Activated CD4-positive, alpha-beta T cell treated with anti-CD3 and anti-CD28 coated beads, Interleukin-2, amount 10 ng/mL, durations not matched to agents 24 days and 14 days (primary cell): ENCODE data around the gene LGR6. TPM values are rescaled to one million over a fixed set of nuclear protein-coding genes. Genes with fewer than 3 reads are reported as not detected.
"Not testable (repeated sequence)": the region's sequence is repeated elsewhere in the genome, so short reads cannot be mapped to it uniquely, and the experiment has no call there.

Source experiments
- DNase-seq: peaks from one replicate; pipeline ENCODE4 v3.0.0; 2022
- H3K27ac Mint-ChIP-seq: one replicate; pipeline ENCODE4 v1.8.0; 2022; ENCODE audit warnings: mild to moderate bottlenecking, mixed read lengths
- H3K27me3 Mint-ChIP-seq: one replicate; pipeline ENCODE4 v1.8.0; 2022; ENCODE audit warnings: mixed read lengths
- H3K36me3 Mint-ChIP-seq: one replicate; pipeline ENCODE4 v1.8.0; 2022; ENCODE audit warnings: low read depth, mild to moderate bottlenecking, mixed read lengths
- H3K4me1 Mint-ChIP-seq: one replicate; pipeline ENCODE4 v1.8.0; 2021; ENCODE audit warnings: mixed read lengths
- H3K4me3 Mint-ChIP-seq: one replicate; pipeline ENCODE4 v1.8.0; 2022; ENCODE audit warnings: mild to moderate bottlenecking, moderate library complexity, mixed read lengths
- H3K9me3 Mint-ChIP-seq: one replicate; pipeline ENCODE4 v1.8.0; 2021; ENCODE audit warnings: mixed read lengths
- intact Hi-C: fragments of 100-400 bp; cut with micrococcal nuclease; formaldehyde crosslinking; loops from one replicate; pipeline ENCODE4 v1.15.1; 2023
- total RNA-seq: library from RNA; stranded (reverse); gene quantifications from 2 replicates; pipeline ENCODE4 v1.2.3, GENCODE V29; 2022

The LGR6 gene
- total RNA-seq, 1 donor from 2014 or later: not detected

DNA sequence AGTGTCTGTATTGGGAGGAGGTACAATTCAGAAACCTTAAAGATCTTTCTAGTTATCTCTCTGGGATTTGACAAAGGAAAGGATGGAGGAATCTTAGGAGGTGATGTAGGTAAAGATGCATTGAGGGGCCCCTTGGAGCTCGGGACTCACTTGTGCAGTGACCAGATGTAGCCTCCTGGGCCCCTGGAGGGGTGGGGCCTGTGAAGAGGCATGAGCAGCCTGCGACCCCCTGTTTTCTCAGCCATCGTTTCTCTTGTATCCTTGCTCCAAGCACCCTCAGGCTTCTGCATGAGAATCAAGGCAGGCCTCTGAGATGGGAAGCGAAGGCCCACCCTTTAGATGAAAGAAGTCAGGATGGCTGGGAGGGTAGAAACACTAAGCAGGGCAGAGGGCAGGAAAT lies 39.6 kb downstream of the LGR6 start:
- H3K4me3 Mint-ChIP-seq: no peak overlapping the region
- H3K4me1 Mint-ChIP-seq: peaks cover 10% of the 10 kb centered on the region
- no peaks in the 10 kb centered on the region for H3K9me3 Mint-ChIP-seq
- no peak for DNase-seq
- no peak overlapping the region for H3K27ac Mint-ChIP-seq
- peaks cover 24% of the 10 kb centered on the region for H3K27me3 Mint-ChIP-seq
- no peaks in the 10 kb centered on the region for H3K36me3 Mint-ChIP-seq
- intact Hi-C loops: no loop called here

DNA sequence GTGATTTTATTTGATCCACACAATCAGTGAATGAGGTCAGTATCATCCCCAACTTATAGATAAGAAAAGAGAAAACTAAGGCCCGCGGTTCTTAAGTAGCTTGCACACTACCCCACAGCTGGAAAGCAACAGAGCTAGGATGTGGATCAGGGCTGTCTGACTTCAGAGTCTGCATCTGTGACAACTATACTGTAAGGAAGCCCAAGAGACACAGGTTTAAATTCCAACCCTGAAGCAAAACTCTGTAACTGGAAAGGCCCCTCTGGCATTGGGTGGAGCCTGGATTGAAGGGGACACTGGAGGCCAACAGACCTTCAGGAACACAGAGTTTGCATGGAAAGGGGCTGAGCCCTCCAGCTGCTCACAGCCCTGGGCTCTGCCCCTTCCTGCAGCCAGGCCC lies 40.2 kb downstream of the LGR6 start:
- no peak overlapping the region for H3K27ac Mint-ChIP-seq
- no peaks in the 10 kb centered on the region for H3K9me3 Mint-ChIP-seq
- no peak for DNase-seq
- intact Hi-C loops: no loop called here
- no peak overlapping the region for H3K4me3 Mint-ChIP-seq
- H3K4me1 Mint-ChIP-seq: peaks cover 5% of the 10 kb centered on the region
- peaks cover 24% of the 10 kb centered on the region for H3K27me3 Mint-ChIP-seq
- no peaks in the 10 kb centered on the region for H3K36me3 Mint-ChIP-seq

DNA sequence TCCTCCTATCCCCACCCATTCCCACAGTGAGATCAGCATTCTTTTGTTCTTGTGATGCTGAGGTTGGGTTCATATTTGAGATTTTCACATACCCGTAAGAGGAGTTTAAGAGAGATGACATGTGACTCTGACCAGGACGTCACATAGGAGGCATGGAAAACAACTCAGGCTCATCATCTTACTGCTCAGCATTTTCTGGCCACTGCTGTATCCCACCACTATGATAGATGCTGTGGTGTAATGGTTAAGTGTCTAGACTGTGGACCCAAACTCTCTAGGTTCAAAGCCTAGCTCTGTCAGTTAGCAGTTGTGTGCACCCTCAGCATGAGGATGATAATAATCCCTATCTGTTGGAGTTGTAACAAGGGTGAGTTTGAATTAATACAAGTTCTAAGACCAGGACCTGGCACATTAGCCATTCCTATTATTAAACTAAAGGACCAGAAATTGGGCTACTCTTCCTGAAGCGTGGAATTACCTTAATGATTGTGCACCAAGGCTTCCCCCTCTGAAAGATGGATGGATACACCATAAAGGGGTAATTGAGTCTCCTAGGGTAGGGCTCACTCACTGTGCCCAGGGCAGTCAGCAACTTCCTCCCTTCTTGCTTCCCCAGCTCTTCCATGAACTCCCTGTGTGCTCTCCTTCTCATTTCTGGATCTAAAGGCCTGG lies 40.9 kb downstream of the LGR6 start:
- H3K4me3 Mint-ChIP-seq: no peak overlapping the region
- H3K27me3 Mint-ChIP-seq: peaks cover 29% of the 10 kb centered on the region
- no peaks in the 10 kb centered on the region for H3K9me3 Mint-ChIP-seq
- no peak for DNase-seq
- intact Hi-C loops: no loop called here
- H3K36me3 Mint-ChIP-seq: no peaks in the 10 kb centered on the region
- H3K4me1 Mint-ChIP-seq: peaks cover 5% of the 10 kb centered on the region
- H3K27ac Mint-ChIP-seq: no peak overlapping the region

DNA sequence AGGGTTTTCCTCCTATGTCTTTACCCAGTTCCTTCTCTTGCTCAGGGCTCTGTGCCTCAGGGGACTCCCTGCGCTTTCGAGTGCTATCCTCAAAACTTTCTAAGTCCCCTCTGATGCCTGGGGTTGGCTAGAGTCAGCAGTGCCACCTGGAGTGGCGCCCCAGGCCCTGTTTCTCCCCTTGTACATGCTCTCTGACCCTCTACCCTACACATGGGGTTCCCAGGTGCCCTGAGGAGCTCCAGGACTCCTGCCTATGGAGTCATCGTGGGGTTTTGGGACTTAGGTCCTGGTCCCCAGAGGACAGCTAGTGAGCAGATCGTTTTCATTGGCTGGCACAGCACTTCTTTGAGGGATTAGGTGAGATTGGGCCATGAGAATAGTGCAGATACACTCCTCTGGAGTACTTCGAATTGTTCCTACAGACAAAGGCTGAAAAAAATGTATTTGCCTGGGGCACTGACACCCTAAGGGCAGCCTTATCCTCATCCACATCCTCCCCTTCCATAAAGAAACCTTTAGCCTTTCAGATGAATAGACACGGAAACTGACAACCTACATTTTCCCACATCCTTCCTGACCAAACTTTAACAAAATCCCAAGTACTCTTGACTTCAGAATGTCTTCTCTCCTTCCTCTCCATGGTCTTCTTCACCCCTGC lies 41.5 kb downstream of the LGR6 start:
- intact Hi-C loops: no loop called here
- H3K27me3 Mint-ChIP-seq: peaks cover 28% of the 10 kb centered on the region
- no peak for DNase-seq
- H3K4me3 Mint-ChIP-seq: no peak overlapping the region
- H3K36me3 Mint-ChIP-seq: no peaks in the 10 kb centered on the region
- H3K4me1 Mint-ChIP-seq: peaks cover 5% of the 10 kb centered on the region
- H3K9me3 Mint-ChIP-seq: no peaks in the 10 kb centered on the region
- H3K27ac Mint-ChIP-seq: no peak overlapping the region

DNA sequence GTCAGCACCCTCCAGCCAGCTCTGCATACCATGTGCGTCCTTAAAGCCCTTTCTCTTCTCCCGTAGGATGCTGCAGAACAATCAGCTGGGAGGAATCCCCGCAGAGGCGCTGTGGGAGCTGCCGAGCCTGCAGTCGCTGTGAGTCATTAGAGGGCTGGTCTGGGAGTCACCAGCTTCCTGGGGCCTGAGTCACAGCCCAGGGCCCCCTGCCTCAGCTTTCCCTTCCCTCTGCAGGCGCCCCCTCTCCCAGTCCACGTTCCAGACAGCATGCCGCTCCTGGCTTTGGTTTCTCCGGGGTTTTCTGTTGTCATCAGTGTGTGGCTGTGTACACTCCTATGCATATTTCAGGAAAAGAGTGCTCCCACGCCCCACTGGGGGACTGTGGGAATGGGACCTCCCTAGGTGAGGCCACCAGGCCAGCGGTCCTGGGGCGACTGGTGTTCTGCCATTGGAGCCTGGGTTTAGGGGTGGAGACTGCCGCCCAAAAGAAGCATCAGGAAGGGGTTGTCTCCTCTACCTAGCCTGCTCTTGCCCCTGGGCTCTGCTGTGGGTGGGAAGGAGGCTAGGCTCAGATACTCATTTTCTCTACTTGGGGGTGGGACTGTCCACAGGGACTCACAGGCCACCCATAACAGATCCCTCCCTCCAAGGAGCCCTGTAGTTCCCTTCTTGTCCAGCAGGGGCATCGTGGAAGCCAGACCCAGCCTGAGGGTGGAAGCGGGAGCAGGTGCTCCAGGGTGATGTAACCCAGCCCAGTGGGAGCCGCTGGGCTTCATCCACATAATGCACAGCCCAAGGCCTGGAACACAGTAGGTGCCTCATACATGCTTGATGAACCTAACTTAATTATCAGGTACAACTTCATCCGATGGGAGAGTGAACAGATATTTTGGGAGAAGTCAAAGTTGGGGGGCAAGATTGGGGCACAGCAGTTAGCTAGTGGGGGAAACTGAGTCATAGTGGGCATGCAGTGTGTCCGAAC lies 42.5 kb downstream of the LGR6 start:
- intact Hi-C loops: no loop called here
- DNase-seq: peak; percentile 91
- H3K9me3 Mint-ChIP-seq: no peaks in the 10 kb centered on the region
- no peak overlapping the region for H3K27ac Mint-ChIP-seq
- peaks cover 26% of the 10 kb centered on the region for H3K27me3 Mint-ChIP-seq
- H3K4me1 Mint-ChIP-seq: peaks cover 5% of the 10 kb centered on the region
- no peak overlapping the region for H3K4me3 Mint-ChIP-seq
- no peaks in the 10 kb centered on the region for H3K36me3 Mint-ChIP-seq

DNA sequence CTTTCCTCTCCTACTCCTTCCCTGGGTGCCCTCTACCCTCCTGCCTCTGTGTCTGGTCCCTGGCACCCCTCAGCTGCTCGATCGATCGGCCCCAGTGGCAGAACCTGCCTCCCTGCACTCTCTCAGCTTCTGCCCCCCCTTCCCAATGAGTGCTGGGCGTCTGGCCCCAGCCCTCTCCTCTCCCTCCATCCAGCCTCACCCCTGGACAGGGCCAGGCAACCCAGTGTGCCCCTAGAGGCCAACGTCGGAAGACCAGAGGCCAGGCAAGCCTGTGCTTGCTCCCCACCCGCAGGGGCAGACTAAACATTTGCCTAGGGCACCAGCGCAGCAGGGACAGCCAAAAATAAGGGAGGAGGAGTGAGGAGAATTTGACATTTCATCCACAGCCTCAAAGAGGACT lies 43.5 kb downstream of the LGR6 start:
- DNase-seq: peak; percentile 74
- Mint-ChIP-seq H3K4me3 (no peak overlapping the region), H3K27me3 (peaks cover 26% of the 10 kb centered on the region), H3K27ac (no peak overlapping the region), H3K9me3 (no peaks in the 10 kb centered on the region), H3K36me3 (no peaks in the 10 kb centered on the region), H3K4me1 (peaks cover 5% of the 10 kb centered on the region)
- intact Hi-C loops: no loop called here

DNA sequence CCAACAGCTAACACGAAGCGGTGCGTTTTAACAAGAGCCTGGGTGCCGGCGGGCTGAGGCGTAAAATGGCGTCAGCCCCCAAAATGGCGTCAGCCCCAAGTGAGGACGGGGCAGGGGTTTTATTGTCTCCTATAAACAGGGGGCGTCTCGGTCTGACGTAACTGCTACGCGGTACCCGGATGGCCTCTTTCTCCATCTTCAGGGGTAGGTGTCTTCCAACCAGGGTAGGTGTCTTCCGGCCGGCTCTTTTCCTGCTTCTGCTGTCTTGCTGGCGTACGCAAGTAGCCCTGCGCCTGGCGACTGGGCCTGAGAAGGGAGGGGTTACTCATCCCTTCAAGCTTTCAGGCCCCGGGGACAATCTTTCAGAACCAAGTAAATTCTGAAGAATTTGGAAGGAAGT lies 45.3 kb downstream of the LGR6 start:
- H3K4me1 Mint-ChIP-seq: peaks cover 5% of the 10 kb centered on the region
- H3K9me3 Mint-ChIP-seq: no peaks in the 10 kb centered on the region
- H3K27ac Mint-ChIP-seq: no peak overlapping the region
- peaks cover 22% of the 10 kb centered on the region for H3K27me3 Mint-ChIP-seq
- H3K36me3 Mint-ChIP-seq: no peaks in the 10 kb centered on the region
- no peak for DNase-seq
- H3K4me3 Mint-ChIP-seq: no peak overlapping the region
- intact Hi-C loops: no loop called here

DNA sequence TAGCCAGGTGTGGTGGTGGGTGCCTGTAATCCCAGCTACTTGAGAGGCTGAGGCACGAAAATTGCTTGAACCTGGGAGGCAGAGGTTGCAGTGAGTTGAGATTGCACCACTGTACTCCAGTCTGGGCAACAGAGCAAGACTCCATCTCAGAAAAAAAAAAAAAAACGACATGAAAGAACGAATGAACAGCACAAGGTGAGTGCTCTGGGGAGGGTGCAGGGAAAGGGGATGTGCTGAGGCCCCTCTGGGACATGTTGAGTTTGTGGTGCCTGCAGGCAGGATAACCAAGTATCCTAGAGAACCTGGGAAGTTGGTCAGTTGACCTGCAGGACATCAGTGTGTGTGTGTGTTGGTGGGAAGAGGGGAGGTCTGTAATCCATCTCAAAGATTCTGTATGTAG lies 46.6 kb downstream of the LGR6 start:
- H3K9me3 Mint-ChIP-seq, DNase-seq, H3K4me1 Mint-ChIP-seq, H3K27ac Mint-ChIP-seq, H3K36me3 Mint-ChIP-seq, intact Hi-C loops, H3K4me3 Mint-ChIP-seq: not testable (repeated sequence)
- H3K27me3 Mint-ChIP-seq: peaks cover 19% of the 10 kb centered on the region

DNA sequence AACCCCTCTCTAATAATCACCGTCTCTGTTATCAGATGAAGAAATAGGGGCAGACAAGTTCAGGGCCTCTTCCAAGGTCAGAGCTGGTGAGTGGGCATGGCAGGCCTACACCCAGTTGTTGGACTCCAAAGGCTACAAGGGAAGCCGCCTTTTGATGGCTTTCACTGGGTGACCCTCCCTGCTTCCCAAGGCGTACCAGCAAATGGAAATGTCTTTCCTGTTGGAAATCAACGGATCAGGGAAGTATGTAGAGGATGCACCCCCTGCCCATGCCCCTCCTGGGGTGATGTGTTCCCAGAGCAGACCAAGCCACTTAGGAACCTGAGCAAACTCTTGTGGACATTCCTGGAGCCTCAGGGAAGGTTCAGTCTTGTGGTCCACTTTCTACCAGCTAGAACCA lies 47.4 kb downstream of the LGR6 start:
- no peak overlapping the region for H3K27ac Mint-ChIP-seq
- H3K4me1 Mint-ChIP-seq: peaks cover 4% of the 10 kb centered on the region

DNA sequence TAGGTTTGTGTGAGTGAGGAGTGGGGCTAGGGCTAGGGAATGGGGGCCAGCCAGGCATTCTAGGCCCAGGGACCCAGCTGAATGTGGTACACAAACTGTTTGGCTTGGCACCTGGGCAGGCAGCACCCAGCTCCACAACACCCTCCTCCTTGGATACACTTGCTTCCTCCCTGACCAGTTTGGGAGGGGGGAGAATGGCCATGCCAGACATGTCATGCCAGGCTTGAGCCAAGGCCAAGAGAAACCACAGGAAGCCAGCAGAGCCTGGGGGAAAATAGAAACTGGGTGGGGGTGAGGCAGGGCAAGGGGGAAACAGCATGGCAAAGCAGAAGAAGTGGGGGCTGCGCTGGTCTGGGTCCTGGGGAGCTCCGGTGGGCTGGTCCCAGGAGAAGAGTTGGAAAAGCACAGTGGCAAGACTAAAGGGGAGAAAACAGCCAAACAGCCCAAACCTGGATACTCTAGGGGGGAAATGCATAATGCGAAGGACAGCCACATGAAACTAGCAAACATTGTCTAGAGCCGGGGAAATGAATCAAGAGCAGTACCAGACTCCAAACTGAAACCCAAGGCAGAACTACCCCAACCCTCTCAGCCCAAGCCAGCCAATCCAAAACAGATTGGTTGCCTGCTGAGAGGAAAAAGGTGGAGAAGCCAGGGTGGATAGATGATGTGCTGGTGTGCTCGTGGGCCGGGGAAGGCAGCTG lies 47.9 kb downstream of the LGR6 start:
- no peaks in the 10 kb centered on the region for H3K36me3 Mint-ChIP-seq
- H3K27me3 Mint-ChIP-seq: peaks cover 13% of the 10 kb centered on the region
- no peak overlapping the region for H3K4me3 Mint-ChIP-seq
- no peaks in the 10 kb centered on the region for H3K9me3 Mint-ChIP-seq
- H3K27ac Mint-ChIP-seq: no peak overlapping the region
- no peak for DNase-seq
- intact Hi-C loops: no loop called here
- peaks cover under 1% of the 10 kb centered on the region for H3K4me1 Mint-ChIP-seq

More for the DNA sequence above, 47.4 kb downstream of the LGR6 start:
- Mint-ChIP-seq H3K4me3 (no peak overlapping the region), H3K27me3 (peaks cover 19% of the 10 kb centered on the region), H3K36me3 (no peaks in the 10 kb centered on the region), H3K9me3 (no peaks in the 10 kb centered on the region)
- intact Hi-C loops: no loop called here
- DNase-seq: no peak

DNA sequence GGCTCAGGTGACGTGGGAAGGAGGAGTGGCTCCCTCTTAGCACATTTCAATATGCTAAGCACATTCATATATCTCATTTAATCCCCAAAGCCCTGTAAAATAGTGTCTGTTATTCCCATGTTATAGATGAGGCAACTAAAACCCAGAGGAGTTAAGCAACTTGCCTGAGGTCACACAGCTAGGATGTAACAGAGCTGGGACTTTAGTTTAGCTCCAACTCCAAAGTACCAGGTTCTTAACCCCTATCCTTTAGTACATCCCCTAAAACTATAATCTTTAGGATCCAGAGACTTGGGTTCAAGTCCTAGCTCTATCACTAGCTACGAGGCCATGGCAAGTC lies 48.5 kb downstream of the LGR6 start:
- no peak for DNase-seq
- Mint-ChIP-seq H3K9me3 (no peaks in the 10 kb centered on the region), H3K27me3 (peaks cover 12% of the 10 kb centered on the region), H3K4me3 (no peak overlapping the region), H3K4me1 (no peaks in the 10 kb centered on the region), H3K27ac (no peak overlapping the region), H3K36me3 (no peaks in the 10 kb centered on the region)
- intact Hi-C loops: no loop called here

DNA sequence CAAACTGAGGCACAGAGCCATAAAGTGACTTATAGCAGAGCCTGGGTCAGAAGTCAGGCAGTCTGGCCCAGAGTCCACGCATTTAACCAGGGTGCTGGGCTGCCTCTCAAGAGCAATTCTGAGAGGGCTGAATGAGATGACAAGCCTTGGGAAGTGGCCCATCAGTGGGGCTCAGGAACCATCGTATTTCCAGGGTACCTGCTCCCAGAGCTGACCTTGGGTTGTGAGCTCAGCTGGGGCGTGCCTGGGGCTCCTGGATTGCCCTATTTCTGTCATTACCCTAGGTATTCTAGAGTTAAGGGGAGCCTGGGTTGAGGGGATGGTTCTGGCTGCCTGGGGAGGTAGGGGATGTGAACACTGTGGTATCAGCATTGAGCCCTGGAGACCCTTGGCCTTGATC lies 49.4 kb downstream of the LGR6 start:
- no peaks in the 10 kb centered on the region for H3K9me3 Mint-ChIP-seq
- H3K4me3 Mint-ChIP-seq: no peak overlapping the region
- no peaks in the 10 kb centered on the region for H3K4me1 Mint-ChIP-seq
- H3K27ac Mint-ChIP-seq: no peak overlapping the region
- intact Hi-C loops: no loop called here
- DNase-seq: no peak
- no peaks in the 10 kb centered on the region for H3K36me3 Mint-ChIP-seq
- peaks cover 9% of the 10 kb centered on the region for H3K27me3 Mint-ChIP-seq

DNA sequence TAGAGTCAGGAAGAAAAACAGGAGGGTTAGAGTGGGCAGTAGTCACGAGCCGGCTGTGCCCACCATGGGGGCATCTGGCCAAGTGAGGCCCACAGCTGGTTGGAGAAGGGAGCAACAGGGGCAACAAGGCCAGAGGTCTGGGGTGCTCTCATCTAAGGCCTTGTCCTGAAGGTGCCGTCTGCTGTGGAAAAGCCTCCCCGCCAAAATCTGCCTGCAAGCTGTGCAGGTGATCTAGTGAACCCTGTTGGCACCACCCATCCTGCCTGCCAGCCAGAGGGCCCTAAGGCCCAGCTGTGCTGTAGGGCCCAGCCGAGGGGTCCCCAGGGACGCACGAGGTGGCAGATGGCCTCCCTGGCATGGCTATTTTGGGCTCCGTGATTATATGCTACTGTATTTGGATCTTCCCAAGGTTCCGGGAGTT lies 51.3 kb downstream of the LGR6 start:
- H3K27ac Mint-ChIP-seq: no peak overlapping the region
- no peaks in the 10 kb centered on the region for H3K36me3 Mint-ChIP-seq
- H3K9me3 Mint-ChIP-seq: no peaks in the 10 kb centered on the region
- H3K27me3 Mint-ChIP-seq: peaks cover 9% of the 10 kb centered on the region
- H3K4me3 Mint-ChIP-seq: no peak overlapping the region
- intact Hi-C loops: no loop called here
- H3K4me1 Mint-ChIP-seq: no peaks in the 10 kb centered on the region
- no peak for DNase-seq

DNA sequence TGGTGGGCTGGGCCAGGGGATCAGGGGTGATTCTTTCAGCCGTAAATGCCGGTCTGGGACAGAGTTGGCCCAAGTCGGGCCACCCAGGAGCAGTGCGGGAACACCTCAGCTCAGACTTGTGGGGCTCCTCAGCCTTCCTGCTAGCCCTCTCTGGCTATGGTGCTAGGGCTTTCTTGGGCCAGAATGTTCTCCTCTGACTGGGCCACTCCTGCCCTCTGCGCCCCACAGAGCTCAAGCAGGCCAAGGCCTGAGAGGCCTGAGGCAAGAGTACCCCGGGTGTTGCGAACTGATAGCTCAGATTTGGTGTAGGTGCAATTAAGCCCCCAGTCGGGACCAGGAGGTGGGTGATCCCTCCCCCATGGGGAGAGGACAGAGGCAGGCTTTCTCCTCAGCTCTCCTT lies 51.8 kb downstream of the LGR6 start:
- intact Hi-C loops: no loop called here
- Mint-ChIP-seq H3K36me3 (no peaks in the 10 kb centered on the region), H3K9me3 (no peaks in the 10 kb centered on the region), H3K27ac (no peak overlapping the region), H3K4me1 (no peaks in the 10 kb centered on the region), H3K27me3 (peaks cover 11% of the 10 kb centered on the region), H3K4me3 (no peak overlapping the region)
- DNase-seq: no peak
